Stimulated activated CD8-positive, alpha-beta memory T cell treated with anti-CD3 and anti-CD28 coated beads, Interleukin-15, amount 100 ng/mL, for 24 hours (primary cell): ENCODE results near the gene GALNT15.

Source experiments
- DNase-seq: peaks from one replicate; pipeline ENCODE4 v3.0.0-alpha.2; 2020; ENCODE audit warnings: low read depth

The GALNT15 gene

DNA sequence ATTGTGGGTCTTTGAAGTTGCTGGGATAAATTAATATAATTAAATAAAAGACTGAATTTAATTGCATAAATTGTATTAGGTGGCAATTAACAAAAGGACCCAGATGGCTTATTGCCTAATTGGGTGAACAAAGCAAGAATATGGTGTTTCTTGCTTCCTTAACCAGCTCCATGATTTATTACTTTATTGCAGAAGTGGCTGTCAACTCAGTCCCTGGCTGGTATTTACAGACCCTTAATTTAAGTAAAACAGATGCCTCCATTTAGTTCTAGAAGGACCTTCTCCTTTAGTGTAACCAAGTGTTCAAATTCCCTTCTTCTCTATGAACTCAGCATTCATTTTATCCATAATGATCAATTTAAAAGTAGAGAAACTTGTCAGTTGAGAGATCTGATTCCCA, 55.2 kb downstream of the GALNT15 start:
- DNase-seq = no peak

- no peak for DNase-seq
Measured at GRCh38 chr3:16231983-16232382, 57.5 kb downstream of the GALNT15 start.

DNA sequence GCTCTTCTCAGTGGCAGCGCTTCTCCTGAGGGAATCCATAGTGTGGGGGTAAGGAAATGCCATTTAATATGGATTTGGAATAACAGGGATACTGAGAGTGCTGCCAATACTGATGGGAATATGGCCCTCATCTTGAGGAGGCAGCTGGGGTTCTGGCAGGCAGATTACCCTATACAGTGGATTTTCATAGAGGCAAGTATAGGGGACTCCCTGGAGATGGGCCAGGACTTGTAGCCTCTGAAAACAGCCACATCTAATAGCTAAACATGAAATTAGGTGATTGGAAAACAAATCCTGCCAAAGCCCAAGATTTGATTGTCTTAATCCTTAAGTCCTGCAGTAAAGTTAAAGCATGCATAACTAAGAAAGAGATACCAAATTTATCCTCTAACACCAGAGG, 59.3 kb downstream of the GALNT15 start:
- no peak for DNase-seq

- DNase-seq = no peak
Measured at GRCh38 chr3:16234281-16234680, 59.8 kb downstream of the GALNT15 start.

DNA sequence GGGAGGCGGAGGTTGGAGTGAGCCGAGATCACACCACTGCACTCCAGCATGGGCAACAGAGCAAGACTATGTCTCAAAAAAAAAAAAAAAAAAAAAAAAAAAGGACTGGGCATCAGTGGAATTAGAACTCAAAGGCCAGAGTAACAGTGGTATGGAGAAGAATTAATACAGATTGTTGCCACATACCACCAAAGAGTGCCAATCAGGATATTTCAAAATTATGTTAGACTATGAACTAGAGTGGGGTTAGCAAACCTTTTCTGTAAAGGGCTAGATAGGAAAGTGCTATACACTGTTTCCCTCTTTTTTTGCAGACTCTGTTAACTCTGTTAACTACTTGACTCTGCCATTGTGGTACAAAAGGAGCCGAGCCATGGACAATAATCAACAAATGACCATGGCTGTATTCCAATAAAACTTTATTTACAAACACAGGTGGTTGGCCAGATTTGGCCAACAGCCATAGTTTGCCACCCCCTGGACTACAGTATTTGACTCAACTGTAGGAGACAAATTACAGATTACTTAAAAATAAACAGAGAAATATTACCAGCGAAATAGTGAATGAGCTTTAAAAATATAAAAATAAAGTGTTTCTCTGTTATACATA, 61.7 kb downstream of the GALNT15 start:
- no peak for DNase-seq

GRCh38 chr3:16236856-16237393, 62.4 kb downstream of the GALNT15 start:
- no peak for DNase-seq

GRCh38 chr3:16239086-16239770, 64.7 kb downstream of the GALNT15 start:
- DNase-seq = no peak

GRCh38 chr3:16239780-16240179, 65.3 kb downstream of the GALNT15 start:
- no peak for DNase-seq

DNA sequence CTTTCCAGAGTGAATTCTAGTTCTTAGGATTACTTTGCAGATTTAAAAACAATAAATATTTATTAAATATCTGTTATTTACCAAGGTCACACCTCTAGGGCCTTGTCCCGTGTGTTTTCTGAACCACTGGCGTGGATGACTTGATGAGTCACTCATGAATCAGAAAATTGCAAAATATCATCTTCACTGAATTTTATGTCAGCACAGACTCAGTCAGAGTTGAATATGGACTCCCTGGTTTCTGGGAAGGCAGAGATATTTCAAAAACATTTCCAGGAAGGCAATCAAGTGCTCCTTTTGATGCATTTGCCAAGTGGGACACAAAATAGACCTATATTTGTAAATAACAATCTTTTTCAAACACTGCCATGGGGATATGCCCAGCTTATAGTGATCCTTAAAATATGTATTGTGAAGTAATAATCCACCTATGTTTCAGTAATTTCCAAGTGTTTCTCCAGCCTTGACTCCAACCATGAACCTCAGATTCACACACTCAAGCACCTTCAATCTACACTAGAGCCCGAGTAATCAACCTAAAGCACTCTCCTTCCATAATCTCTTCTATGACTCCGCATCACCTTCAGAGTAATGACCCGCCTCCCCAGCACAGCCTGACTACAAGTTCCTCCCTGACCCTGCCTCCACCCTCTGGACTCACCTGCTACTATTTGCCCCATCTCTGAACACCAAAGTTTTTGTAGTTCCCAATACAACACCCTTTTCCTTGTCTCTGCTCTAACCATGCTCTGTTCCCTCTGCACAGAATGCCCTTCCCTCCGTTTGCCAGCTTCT, 65.9 kb downstream of the GALNT15 start:
- no peak for DNase-seq

DNA sequence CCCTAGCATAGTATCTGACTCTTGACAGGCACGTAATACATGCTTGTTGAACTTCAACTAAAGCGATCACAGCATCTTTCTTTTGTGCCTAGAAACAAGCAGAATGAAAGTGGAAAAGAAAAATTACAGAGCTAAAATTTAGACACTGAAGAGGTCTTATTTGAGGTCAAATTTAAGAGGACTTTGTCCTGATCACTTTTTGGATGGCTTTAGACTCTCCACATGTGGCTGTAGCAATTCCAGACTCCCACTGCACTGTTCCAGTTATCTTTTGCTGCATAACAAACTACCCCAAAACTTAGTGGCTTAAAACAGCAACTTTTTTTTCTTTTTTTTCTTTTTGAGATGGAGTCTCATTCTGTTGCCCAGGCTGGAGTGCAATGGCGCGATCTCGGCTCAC, 66.7 kb downstream of the GALNT15 start:
- no peak for DNase-seq

DNA sequence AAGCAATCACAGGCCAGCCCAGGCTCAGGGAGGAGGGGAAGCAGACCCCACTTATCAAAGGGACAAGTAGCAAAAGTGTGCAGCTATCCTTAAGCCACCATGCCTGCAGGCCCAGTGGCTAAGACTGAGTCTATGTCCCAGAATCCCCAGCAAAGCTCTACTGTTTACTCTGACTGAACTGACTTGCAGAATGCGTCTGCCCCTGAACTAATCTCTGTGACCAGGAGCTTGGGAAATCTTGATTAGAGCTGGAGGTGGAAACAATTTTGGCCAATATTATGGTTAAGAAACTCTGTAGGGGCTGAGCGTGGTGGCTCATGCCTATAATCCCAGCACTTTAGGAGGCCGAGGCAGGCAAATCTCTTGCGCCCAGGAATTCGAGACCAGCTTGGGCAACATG, 67.7 kb downstream of the GALNT15 start:
- no peak for DNase-seq

- DNase-seq = no peak
Measured at GRCh38 chr3:16243706-16244490, 69.4 kb downstream of the GALNT15 start.

DNA sequence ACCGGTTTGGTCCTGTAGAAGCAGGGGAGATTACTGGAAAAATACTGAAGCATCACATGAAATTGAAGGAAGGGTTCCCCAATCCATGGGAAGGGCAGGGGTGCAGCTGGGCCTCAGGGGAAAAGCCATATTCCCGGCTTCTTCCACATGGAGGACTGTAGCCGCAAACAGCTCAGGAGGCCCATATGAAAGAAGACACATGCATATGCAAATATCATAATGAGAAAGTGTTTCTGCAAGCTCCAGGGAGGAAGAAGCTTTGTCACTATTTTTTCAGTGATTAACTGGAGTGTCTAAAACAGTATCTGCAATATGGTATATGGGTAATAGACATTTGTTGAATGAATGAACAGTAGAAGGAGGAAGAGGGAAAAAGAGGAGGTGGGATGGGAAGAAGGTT, 71.1 kb downstream of the GALNT15 start:
- no peak for DNase-seq

GRCh38 chr3:16247282-16248061, 73.0 kb downstream of the GALNT15 start:
- DNase-seq = peak; percentile 42

DNA sequence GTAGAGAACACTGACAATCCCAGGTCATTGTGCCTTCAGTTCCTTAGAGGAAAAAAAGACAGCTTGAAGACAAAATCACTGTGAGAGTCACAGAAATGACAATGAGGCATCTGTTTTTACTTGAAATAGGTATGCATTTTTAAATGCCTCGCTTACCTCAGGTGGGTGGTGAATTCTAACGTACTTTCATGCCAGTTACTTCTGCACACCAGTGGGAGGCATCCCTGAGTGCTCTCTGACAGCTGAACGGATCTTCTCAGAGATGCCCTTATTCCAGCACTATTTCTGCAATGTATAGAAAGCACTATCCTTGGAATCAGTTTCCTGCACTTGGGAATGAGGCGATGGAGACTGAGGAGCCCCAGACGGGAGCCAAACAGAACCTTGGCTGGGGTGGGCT, 74.1 kb downstream of the GALNT15 start:
- DNase-seq = no peak

DNA sequence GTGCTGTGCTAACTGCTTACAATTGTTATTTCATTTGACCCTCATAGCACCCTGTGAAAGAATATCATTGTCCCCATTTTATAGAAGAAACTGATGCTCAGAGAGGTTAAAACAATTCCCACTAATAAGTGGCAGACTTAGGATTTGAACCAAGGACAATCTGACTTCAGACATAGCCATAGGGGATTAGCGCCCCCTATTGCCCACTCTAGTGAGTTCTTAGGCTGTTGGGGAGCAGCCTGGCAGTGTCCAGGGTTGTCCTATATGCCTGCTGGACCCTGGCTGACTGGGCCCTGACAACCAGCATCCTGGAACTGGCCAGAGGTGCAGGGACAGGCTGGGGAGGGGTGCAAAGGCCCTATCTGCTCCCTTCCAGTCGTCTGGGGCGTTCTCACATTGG, 74.9 kb downstream of the GALNT15 start:
- no peak for DNase-seq

- DNase-seq = no peak
Measured at GRCh38 chr3:16249886-16250285, 75.4 kb downstream of the GALNT15 start.

DNA sequence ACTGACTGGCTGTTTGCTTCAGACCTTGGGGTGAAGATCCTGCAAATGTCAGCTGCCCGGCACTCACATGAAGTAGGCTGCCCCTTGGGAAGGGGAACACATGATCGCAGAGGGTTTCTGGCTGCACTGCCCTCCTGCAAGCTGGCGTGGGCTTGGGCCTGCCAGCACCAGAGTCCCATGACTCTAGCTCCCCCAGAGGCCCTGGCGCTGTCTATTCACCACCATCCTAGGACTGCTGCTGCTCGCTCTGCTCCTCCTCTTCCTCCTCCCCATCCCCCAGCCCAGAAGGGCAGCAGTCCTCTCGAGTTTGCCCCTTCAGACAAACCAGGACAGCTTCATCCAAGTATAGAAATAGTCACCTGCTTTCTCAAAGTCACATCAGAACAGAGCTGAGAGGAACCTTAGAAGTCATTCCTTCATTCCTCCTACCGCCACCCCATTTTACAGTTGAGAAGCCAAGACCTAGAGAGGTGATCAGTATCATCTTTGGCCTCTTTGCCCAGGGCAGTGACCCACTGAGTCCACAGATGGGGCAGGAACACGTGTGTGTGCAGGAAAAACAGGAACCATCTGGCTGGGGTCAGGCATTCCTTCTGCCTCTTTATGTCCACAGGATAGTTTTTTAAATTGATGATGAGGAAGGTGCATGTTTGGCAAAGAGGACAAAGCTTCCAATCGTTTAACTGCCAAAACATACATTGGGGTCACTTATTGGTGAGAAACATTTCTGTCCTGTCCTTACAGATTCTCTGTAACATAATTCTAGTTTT, 77.0 kb downstream of the GALNT15 start:
- no peak for DNase-seq

DNA sequence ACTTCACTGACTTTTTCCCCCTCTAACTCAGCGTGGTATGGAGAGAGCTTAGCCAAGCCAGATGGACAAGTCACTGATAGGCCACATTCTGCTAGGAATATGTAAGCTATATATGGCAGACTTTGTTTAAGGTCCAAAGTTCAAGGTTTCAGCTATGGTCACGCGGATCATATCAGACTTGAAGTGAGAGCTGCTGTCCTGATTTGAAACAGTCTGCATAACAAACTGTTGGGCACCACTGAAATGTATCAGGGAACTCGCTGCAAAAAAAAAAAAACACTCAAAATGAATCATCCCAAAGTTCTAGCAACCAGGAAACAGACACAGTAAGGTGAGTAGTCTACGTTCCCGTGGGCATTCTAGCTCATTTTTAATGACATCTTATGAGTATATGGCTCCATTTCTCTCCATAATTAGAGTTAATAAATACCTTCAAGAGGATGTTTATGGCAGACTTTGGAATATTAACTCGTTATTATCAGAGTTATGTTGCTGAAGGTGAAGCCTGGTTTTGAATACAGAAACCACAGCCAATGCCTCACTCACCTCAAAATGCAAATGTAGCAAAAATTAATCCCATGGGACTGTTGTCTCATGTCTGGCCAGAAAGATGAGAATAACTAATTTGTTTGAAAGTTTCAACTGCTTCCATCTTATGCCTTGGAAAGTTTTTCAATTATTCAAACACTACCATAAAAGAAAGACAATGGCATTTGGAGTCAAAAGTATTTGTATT, 77.9 kb downstream of the GALNT15 start:
- no peak for DNase-seq

GRCh38 chr3:16252988-16253387, 78.5 kb downstream of the GALNT15 start:
- DNase-seq = no peak
